ENCODE measurements around the gene PTPN20.

The PTPN20 gene

GRCh38 chr10:47022311-47023131 is 111.3 kb downstream of the PTPN20 start:
- no peak for DNase-seq

GRCh38 chr10:47023237-47024045 is 112.2 kb downstream of the PTPN20 start:
- no peak for DNase-seq

GRCh38 chr10:47024046-47024322 is 112.8 kb downstream of the PTPN20 start:
- no peak for DNase-seq

- DNase-seq, result peak; percentile 32
Measured at GRCh38 chr10:47024399-47025252, 113.4 kb downstream of the PTPN20 start.

GRCh38 chr10:47025253-47025539 is 114.0 kb downstream of the PTPN20 start:
- no peak for DNase-seq

GRCh38 chr10:47025540-47026300 is 114.5 kb downstream of the PTPN20 start:
- DNase-seq, result no peak

GRCh38 chr10:47026301-47027107 is 115.3 kb downstream of the PTPN20 start:
- no peak for DNase-seq

- no peak for DNase-seq
Measured at GRCh38 chr10:47027108-47027783, 116.0 kb downstream of the PTPN20 start.

GRCh38 chr10:47027784-47028260 is 116.6 kb downstream of the PTPN20 start:
- no peak for DNase-seq

GRCh38 chr10:47028466-47028865 is 117.2 kb downstream of the PTPN20 start:
- DNase-seq, result no peak

- no peak for DNase-seq
Measured at GRCh38 chr10:47029181-47030009, 118.2 kb downstream of the PTPN20 start.

GRCh38 chr10:47030191-47030703 is 119.0 kb downstream of the PTPN20 start:
- DNase-seq, result no peak

GRCh38 chr10:47031211-47031900 is 120.1 kb downstream of the PTPN20 start:
- peak; percentile 1 for DNase-seq

GRCh38 chr10:47031901-47032465 is 120.8 kb downstream of the PTPN20 start:
- DNase-seq, result no peak

GRCh38 chr10:47033081-47033480 is 121.9 kb downstream of the PTPN20 start:
- DNase-seq, result no peak

- no peak for DNase-seq
Measured at GRCh38 chr10:47033541-47034270, 122.5 kb downstream of the PTPN20 start.

- no peak for DNase-seq
Measured at GRCh38 chr10:47034441-47035051, 123.3 kb downstream of the PTPN20 start.
